ENCODE results near the gene SBSN. TPM values are rescaled to one million over a fixed set of nuclear protein-coding genes. Genes with fewer than 3 reads are reported as not detected.

Gene SBSN
- total RNA-seq, 4 donors from 2014 or later, result 0.37 TPM; not detected in 3

- Histone ChIP-seq H3K9me3 (no peaks in the 10 kb centered on the region), H3K27ac (no peak overlapping the region), H3K36me3 (no peaks in the 10 kb centered on the region), H3K27me3 (no peaks in the 10 kb centered on the region), H3K4me1 (no peaks in the 10 kb centered on the region), H3K4me3 (no peak overlapping the region)
- no peak for DNase-seq
- intact Hi-C loops (cut with DNase I; ENCODE audit: low total_unique reads), result no loop called here
- TF ChIP-seq POLR2A (IDR thresholded peaks at IDR 0.05) (no peak), CTCF (IDR thresholded peaks at IDR 0.05) (no peak)
Measured at GRCh38 chr19:35474104-35474503, 54.0 kb downstream of the SBSN start.

Other genes with a start within 250 kb of the SBSN start
- gene HAMP, start 245.8 kb downstream of the SBSN start, total RNA-seq, result 1 to 10 TPM in 1 of 4 donors, not detected in 3; 1.1 TPM
- gene MAG, start 236.2 kb downstream of the SBSN start, total RNA-seq, result 10 to 100 TPM in 1 of 4 donors, under 1 TPM in 1, not detected in 2; 0.91 to 15.1 TPM
- gene CD22, start 199.1 kb downstream of the SBSN start, total RNA-seq, result 1 to 10 TPM in 2 of 4 donors, under 1 TPM in 2; under 0.01 to 9.4 (median 1.3) TPM
- under 1 TPM in 1 of 4 donors, not detected in 3; 0.21 TPM for gene FFAR1, start 180.4 kb downstream of the SBSN start, total RNA-seq
- gene FFAR3, start 169.9 kb downstream of the SBSN start, total RNA-seq, result not detected
- not detected for gene GPR42, start 157.2 kb downstream of the SBSN start, total RNA-seq
- gene FFAR2, start 80.1 kb downstream of the SBSN start, total RNA-seq, result under 1 TPM in 2 of 4 donors, not detected in 2; 0.21 TPM
- gene KRTDAP, start 37.8 kb downstream of the SBSN start, total RNA-seq, result not detected
- gene DMKN, start 14.7 kb downstream of the SBSN start, total RNA-seq, result 10 to 100 TPM in 3 of 4 donors, 1 to 10 TPM in 1; 4.4 to 73.7 (median 39.5) TPM
- gene GAPDHS, start 5.1 kb upstream of the SBSN start, total RNA-seq, result not detected
- gene TMEM147, start 17.3 kb upstream of the SBSN start, total RNA-seq, result 100 to 1,000 TPM in 1 of 4 donors, 10 to 100 TPM in 3; 34.6 to 111 (median 50.0) TPM
- gene ATP4A, start 35.3 kb upstream of the SBSN start, total RNA-seq, result under 1 TPM in 1 of 4 donors, not detected in 3; 0.14 TPM
- not detected for gene PMIS2, start 57.9 kb upstream of the SBSN start, total RNA-seq
- 10 to 100 TPM in 3 of 4 donors, 1 to 10 TPM in 1; 6.1 to 37.9 (median 17.7) TPM for gene HAUS5, start 84.4 kb upstream of the SBSN start, total RNA-seq
- 10 to 100 TPM; 23.8 to 60.0 (median 31.5) TPM for gene RBM42, start 100.7 kb upstream of the SBSN start, total RNA-seq
- gene ETV2, start 113.4 kb upstream of the SBSN start, total RNA-seq, result 1 to 10 TPM in 1 of 4 donors, under 1 TPM in 1, not detected in 2; 0.48 to 1.6 TPM
- 100 to 1,000 TPM in 3 of 4 donors, 10 to 100 TPM in 1; 47.4 to 344 (median 208) TPM for gene COX6B1, start 120.0 kb upstream of the SBSN start, total RNA-seq
- gene UPK1A, start 138.2 kb upstream of the SBSN start, total RNA-seq, result under 1 TPM in 1 of 4 donors, not detected in 3; 0.91 TPM
- not detected for gene ZBTB32, start 176.2 kb upstream of the SBSN start, total RNA-seq
- gene KMT2B, start 189.7 kb upstream of the SBSN start, total RNA-seq, result 10 to 100 TPM in 3 of 4 donors, 1 to 10 TPM in 1; 5.0 to 60.8 (median 16.8) TPM
- gene IGFLR1, start 214.1 kb upstream of the SBSN start, total RNA-seq, result 1 to 10 TPM in 3 of 4 donors, under 1 TPM in 1; 0.77 to 5.3 (median 2.2) TPM
- gene U2AF1L4, start 217.1 kb upstream of the SBSN start, total RNA-seq, result 100 to 1,000 TPM in 1 of 4 donors, 10 to 100 TPM in 2, 1 to 10 TPM in 1; 6.5 to 116 (median 19.5) TPM
- 10 to 100 TPM in 3 of 4 donors, 1 to 10 TPM in 1; 5.3 to 37.3 (median 18.8) TPM for gene PSENEN, start 217.3 kb upstream of the SBSN start, total RNA-seq
- gene LIN37, start 220.3 kb upstream of the SBSN start, total RNA-seq, result 10 to 100 TPM in 3 of 4 donors, 1 to 10 TPM in 1; 6.8 to 31.6 (median 16.9) TPM
- 100 to 1,000 TPM in 3 of 4 donors, 10 to 100 TPM in 1; 24.5 to 217 (median 134) TPM for gene HSPB6, start 228.7 kb upstream of the SBSN start, total RNA-seq
- gene PROSER3, start 229.9 kb upstream of the SBSN start, total RNA-seq, result 10 to 100 TPM in 1 of 4 donors, 1 to 10 TPM in 3; 1.0 to 52.6 (median 4.1) TPM
- 10 to 100 TPM in 2 of 4 donors, 1 to 10 TPM in 1, under 1 TPM in 1; 0.26 to 43.4 (median 8.9) TPM for gene ARHGAP33, start 247.3 kb upstream of the SBSN start, total RNA-seq